Astrocyte of the spinal cord (primary cell): Measurements from ENCODE around the gene ABCC5.

ENCODE experiments used
- DNase-seq: peaks from one replicate; pipeline ENCODE4 v3.0.0; 2011; ENCODE audit warnings: low read depth, low spot score
- H3K4me3 ChIP-seq: 2 replicates; pipeline ENCODE4 v1.5.1; 2011; ENCODE audit warnings: low read depth, mild to moderate bottlenecking, low read length, moderate library complexity
- CTCF ChIP-seq: IDR thresholded peaks from 2 replicates; pipeline ENCODE4 v1.5.1; 2012; ENCODE audit warnings: low read depth, mild to moderate bottlenecking, low read length, inconsistent platforms
- in situ Hi-C: cut with HindIII; loops from 2 replicates; pipeline ENCODE4 v1.10.0; 2017; ENCODE audit warnings: low sequenced_read_pairs

The ABCC5 gene

GRCh38 chr3:183917776-183918175, 99.9 kb downstream of the ABCC5 start:
- DNase-seq, result no peak
- H3K4me3 ChIP-seq, result no peak overlapping the region
- in situ Hi-C loops, result no loop called here
- TF ChIP-seq CTCF, result no peak

GRCh38 chr3:183914856-183915255, 102.8 kb downstream of the ABCC5 start:
- in situ Hi-C loops, result no loop called here
- DNase-seq, result no peak
- TF ChIP-seq CTCF, result no peak
- no peak overlapping the region for H3K4me3 ChIP-seq

- H3K4me3 ChIP-seq, result no peak overlapping the region
- no peak for DNase-seq
- TF ChIP-seq CTCF, result no peak
- in situ Hi-C loops, result no loop called here
Observed at GRCh38 chr3:183913580-183913920, 104.1 kb downstream of the ABCC5 start.

- in situ Hi-C loops, result no loop called here
- no peak for TF ChIP-seq CTCF
- H3K4me3 ChIP-seq, result no peak overlapping the region
- no peak for DNase-seq
Observed at GRCh38 chr3:183912895-183913579, 104.6 kb downstream of the ABCC5 start.

- TF ChIP-seq CTCF, result no peak
- H3K4me3 ChIP-seq, result no peak overlapping the region
- DNase-seq, result no peak
- in situ Hi-C loops, result no loop called here
Observed at GRCh38 chr3:183911763-183912506, 105.7 kb downstream of the ABCC5 start.

- no peak for TF ChIP-seq CTCF
- in situ Hi-C loops, result no loop called here
- DNase-seq, result no peak
- no peak overlapping the region for H3K4me3 ChIP-seq
Observed at GRCh38 chr3:183911087-183911486, 106.6 kb downstream of the ABCC5 start.
